ENCODE data around the gene GMDS.

GMDS gene

DNA sequence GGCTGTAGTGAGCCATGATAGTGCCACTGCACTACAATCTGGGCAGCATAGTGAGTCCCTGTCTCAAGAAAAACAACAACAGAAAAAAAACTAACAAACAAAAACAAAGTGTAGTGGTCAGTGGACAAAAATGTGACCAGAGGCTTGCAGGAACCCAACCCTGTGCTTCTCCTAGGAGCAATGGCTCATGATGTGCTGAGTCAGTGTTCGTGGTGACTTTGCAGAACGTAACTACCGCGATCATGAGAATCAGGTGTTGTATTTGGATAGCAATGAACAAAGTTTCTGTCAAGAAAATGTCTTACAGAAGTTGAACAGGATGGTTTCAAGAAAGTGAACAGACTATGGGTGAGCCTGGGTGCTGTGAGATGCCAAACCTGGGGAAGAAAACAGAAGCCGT, 654.2 kb downstream of the GMDS start:
- no peak for DNase-seq (ENCODE audit: low read depth in 2 of 2)

- DNase-seq (ENCODE audit: low read depth in 2 of 2) = no peak
These were observed 654.8 kb downstream of the GMDS start for GRCh38 chr6:1590580-1590979.

DNA sequence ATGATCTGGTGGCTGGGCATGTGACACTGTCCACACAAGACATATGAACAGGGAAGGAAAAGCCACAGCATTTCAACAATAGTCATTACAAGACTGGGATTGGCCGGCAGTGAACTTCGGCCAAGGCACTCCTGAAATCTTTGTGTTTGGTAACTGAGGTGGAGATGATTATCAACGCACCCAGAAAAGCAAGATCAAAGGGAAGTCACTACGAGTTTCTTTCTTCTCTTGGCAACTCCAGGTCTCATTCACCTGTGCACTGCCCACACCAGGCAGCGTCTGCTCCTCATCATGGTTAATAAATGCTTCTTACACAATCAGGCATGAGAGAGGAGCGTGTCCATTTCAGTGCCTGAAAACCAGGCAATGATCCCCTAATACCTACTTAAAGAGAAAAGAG, 656.2 kb downstream of the GMDS start:
- no peak for DNase-seq (ENCODE audit: low read depth in 2 of 2)

GRCh38 chr6:1587977-1588376, 657.4 kb downstream of the GMDS start:
- no peak for DNase-seq (ENCODE audit: low read depth in 2 of 2)

DNA sequence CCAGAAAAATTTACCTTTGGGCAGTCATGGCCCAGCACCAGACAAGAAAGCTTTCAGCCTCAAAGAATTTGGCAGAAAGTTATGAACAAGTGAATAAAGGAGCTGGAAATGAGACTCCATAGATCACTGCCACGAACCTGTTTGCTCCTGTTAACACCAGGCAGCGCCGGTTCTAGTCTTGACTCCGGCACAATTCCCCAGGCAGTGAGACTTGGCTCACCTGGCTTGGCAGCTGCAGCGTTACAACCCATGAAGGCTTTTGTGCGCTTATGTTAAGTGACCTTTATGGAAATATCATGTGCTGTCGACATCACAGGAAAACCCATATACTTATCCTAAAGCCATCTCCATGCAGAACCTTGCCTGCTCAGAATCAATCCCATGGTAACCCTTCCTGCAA, 657.9 kb downstream of the GMDS start:
- DNase-seq (ENCODE audit: low read depth in 2 of 2) = no peak

DNA sequence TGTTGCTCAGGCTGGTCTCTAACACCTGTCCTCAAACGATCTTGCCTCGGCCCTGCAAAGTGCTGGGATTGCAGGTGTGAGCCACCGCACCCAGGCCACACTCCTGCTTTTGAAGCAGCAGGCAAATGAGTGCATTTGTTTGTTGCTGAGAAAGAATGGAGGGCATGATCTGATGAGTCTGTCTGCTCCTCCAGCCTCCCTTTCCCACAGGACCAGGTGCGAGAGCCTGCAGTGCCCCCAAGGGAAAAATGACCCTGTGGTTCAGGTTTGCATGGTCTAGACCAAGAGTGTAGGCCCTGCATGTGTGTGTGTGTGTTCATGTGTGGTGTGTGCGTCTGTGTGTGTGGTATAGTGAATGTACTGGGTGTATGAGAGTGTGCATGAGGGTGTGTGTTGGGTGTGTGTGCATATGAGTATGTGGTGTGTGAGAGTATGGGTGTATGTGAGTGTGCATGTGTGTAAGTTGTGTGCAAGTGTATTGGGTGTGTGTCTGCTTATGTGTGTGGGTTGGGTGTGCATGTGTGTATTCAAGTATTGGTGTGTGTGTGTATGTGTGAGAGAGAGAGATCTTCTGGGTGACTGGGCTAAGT, 658.4 kb downstream of the GMDS start:
- no peak for DNase-seq (ENCODE audit: low read depth in 2 of 2)

DNA sequence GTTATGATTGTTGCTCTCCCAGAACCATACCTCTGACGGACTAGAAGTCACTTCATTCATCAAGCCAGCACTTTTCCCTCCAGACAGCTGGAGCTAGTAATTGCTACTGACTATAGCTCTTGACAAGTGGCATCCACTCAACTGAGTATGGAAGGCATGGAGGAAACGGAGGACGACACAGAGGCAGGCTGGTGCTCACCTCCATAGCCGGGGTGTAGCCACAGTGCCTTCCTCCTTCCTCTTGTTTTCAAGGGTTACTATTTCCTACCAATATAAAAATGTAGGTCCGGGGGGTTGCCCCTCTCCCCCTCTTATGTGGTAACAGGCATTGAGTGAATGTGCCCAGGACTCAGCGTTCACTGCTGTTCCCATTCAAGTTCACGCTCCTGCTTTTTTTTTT, 659.1 kb downstream of the GMDS start:
- DNase-seq (ENCODE audit: low read depth in 2 of 2) = no peak

GRCh38 chr6:1585669-1586049, 659.7 kb downstream of the GMDS start:
- no peak for DNase-seq (ENCODE audit: low read depth in 2 of 2)

- DNase-seq (ENCODE audit: low read depth in 2 of 2) = no peak
These were observed 660.3 kb downstream of the GMDS start for GRCh38 chr6:1584996-1585668.

- DNase-seq (ENCODE audit: low read depth in 2 of 2) = no peak
These were observed 661.3 kb downstream of the GMDS start for GRCh38 chr6:1584146-1584545.

DNA sequence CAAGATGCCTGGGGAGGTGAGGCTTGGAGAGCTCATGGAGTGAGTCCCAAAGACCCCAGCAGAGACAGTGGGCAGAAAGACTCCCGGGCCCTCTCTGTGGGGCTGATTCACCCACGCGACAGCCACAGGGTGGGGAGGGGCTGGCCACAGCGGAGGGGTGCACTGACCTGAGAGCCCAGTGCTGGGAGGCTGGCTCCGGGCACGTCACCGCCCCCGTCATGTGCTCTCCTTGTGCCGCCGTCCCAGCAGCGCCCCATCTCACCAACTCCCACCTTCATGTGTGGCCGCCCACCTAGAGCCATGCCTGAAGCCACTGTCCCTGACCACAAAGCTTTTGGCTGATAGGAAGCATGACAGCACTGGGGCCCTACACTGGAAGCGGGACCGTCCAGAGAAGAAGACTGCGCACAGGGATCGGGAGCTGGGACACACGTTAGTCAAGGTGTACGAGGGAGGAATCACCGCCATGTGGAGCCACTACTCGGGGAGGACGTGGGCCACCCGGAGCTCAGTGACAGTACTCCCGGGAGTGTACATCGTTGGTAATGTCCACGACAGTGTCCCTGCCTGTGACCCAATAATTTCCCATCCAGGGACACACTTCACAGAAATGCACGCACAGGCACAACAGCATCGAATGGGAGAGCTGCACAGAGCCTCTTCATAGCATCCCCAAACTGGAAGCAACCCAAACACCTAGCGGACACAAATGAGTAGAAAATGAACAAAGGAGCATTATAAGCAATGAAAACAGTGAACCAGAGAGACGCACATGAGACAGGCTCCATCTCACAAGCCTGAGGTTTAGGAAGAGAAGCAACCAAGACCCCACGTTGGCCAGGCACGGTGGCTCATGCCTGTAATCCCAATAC, 664.0 kb downstream of the GMDS start:
- DNase-seq (ENCODE audit: low read depth in 2 of 2) = no peak

GRCh38 chr6:1580585-1580984, 664.8 kb downstream of the GMDS start:
- no peak for DNase-seq (ENCODE audit: low read depth in 2 of 2)

GRCh38 chr6:1580109-1580508, 665.3 kb downstream of the GMDS start:
- DNase-seq (ENCODE audit: low read depth in 2 of 2) = no peak

DNA sequence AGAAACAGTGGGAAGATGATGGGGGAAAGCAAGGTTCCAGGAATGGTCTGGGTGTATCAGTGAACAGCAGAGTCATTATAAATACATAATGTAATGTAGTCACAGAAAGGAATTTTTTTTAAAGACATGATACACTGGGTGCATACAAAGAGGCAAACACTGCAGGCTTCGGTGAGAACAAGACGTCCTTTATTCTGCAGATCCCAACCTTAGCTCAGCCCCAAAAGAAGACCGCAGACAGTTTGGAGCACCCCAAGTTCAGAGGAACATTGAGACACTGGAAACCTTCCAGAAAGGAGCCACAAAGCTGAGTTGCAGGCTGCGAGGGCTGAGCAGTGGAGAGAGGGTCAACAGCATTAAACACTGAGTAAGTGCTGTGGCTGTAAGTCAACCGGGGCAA, 666.3 kb downstream of the GMDS start:
- DNase-seq (ENCODE audit: low read depth in 2 of 2) = no peak

GRCh38 chr6:1577896-1578745, 667.3 kb downstream of the GMDS start:
- DNase-seq (ENCODE audit: low read depth in 2 of 2) = no peak

DNA sequence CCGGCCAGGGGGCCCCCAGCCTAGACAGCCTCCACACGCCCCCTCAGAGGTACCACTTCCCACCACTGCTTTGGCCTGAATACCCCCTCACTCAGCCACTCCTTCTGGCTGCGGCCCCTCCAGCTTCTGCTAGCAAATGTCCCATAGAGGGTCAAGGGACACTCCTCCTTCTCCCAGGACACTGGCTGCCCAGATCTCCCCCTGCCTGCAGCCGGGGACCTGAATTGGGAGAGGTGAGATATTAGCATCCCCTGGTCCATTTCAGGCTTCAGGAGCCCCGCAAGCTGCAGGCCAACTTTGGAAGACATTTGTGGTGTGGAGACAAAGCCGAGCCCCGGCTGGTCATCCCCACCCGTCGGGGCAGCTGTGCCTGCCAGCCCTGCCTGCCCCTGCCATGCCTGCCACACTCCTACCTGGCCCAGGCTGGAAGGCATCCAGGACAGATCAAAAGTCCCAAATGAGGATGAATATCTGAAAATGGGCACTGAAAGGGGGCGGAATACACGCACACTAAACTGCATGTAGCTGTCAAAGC, 668.2 kb downstream of the GMDS start:
- DNase-seq (ENCODE audit: low read depth in 2 of 2) = no peak

DNA sequence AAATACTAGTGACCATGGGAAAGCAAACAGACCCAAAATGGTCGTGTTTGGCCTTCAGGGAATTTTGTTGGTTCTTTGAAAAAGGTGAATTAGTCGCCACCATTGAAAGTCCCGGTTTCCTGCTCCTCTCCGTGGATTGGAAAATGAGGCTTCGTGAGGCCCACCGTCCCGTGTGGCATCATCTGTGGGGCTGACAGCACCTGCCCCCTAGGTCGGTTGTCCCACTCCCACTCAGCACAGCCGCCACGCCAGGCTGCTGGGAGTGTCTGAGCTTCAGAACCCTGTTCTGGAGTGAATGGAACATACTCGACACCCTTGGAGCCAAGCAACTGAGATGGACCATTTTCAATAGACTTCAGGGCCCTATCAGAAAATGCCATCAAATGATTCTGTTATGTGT, 668.7 kb downstream of the GMDS start:
- no peak for DNase-seq (ENCODE audit: low read depth in 2 of 2)

DNA sequence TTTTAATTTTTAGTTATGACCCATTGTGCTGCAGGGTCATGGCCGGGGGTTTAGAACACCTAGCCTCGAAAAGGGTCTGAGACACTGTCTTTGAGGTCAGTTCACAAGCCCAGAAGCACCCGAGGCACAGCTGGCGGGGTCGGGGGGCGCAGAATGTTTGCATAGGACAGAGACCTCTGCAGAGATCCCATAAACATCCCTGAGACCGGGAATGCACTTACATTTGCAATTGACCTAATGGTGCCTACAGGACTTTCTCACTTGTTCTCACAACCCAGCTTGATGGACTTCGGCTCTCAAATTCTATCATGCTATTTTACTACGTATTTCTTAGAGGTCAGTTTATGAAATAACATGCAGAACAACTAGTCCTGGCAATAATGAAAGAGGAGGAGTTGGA, 669.2 kb downstream of the GMDS start:
- DNase-seq (ENCODE audit: low read depth in 2 of 2) = no peak

DNA sequence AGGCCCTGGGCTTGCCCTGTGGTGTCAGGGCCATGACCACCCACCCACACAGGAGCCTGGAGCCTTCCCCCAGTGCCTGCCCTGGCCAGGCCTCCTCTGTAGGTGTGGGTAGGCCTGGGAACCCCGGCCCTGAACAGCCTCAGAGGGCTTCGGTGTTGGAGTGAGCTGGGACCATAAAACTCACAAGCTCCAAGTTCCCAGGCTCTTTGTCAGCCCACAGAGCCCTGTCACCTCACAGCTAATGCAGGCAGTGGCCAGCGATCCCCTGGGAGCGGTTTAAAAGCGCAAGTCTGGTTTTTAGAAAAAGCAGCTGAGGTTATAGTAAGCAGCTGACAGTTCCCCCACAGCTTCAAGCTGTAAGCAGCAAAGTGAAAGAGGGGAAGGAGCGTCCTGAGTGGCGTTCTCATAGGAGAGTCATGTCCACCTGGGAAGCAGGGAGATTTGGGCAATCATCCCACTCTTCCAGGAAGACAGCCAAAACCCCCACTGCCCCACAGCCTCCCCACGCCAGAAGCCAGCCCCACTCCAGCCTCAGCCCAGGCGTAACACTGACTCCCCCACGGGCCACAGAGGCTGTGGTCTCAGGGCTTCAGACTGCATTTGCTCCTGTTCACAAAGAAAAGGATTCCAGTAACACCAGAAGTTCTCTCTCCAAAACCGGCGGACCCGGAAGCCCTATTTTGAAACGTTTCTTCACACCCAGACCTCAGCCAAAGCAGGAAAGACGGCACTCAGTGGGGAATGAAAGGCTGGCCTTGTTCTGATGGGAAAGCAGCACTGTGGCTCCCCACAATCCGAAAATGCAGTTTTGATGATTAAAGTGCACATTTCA, 670.0 kb downstream of the GMDS start:
- DNase-seq (ENCODE audit: low read depth in 2 of 2) = no peak

DNA sequence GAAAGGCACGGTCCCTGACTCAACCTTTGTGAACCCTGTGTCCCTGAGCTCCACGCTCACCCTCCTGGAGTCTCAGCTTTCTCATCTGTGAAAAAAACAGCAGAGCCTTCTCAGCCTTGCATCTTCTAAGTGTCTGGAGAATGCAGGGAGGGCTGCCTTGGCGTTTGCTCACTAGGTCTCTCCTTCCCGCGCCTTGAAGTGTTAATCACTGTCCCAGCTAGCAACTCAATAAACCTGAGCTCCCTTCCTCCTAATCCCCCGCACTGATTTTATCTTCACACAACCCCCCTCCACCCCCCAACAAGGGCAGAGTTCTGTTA, 670.6 kb downstream of the GMDS start:
- DNase-seq (ENCODE audit: low read depth in 2 of 2) = no peak

GRCh38 chr6:1574083-1574761, 671.2 kb downstream of the GMDS start:
- no peak for DNase-seq (ENCODE audit: low read depth in 2 of 2)

Measured in stimulated activated CD4-positive, alpha-beta T cell treated with anti-CD3 and anti-CD28 coated beads, Interleukin-12 subunit alpha, Interleukin-12 subunit beta, amount 100 ng/mL, for 24 hours (primary cell).